HG02840 (cell line): ENCODE results near the gene SNRK.

Experiments
- ATAC-seq: cut with Tn5 transposase; IDR thresholded peaks from one replicate; pipeline ENCODE4 v1.9.1; 2021; ENCODE audit warnings: mild to moderate bottlenecking, moderate library complexity, moderate number of reproducible peaks; ENCODE audit not compliant: unreplicated experiment, low FRiP score

The SNRK gene

GRCh38 chr3:43286115-43286840 is at the start of gene SNRK:
Gene SNRK (plus strand): TSS chr3:43286540. CDS start chr3:43303204, 16,664 bp downstream.
- ATAC-seq, result peak; percentile 82

- ATAC-seq, result no peak
Observed at GRCh38 chr3:43238801-43239200, 47.5 kb upstream of the SNRK start.

- no peak for ATAC-seq
Observed at GRCh38 chr3:43239755-43240154, 46.6 kb upstream of the SNRK start.

- no peak for ATAC-seq
Observed at GRCh38 chr3:43243590-43244587, 42.5 kb upstream of the SNRK start.

- no peak for ATAC-seq
Observed at GRCh38 chr3:43244694-43245093, 41.6 kb upstream of the SNRK start.

- ATAC-seq, result no peak
Observed at GRCh38 chr3:43246976-43247375, 39.4 kb upstream of the SNRK start.

GRCh38 chr3:43247561-43248184 is 38.7 kb upstream of the SNRK start:
- no peak for ATAC-seq

GRCh38 chr3:43248185-43248583 is 38.2 kb upstream of the SNRK start:
- no peak for ATAC-seq

GRCh38 chr3:43248973-43249372 is 37.4 kb upstream of the SNRK start:
- no peak for ATAC-seq

GRCh38 chr3:43249405-43249804 is 36.9 kb upstream of the SNRK start:
- no peak for ATAC-seq

- ATAC-seq, result no peak
Observed at GRCh38 chr3:43253294-43253693, 33.0 kb upstream of the SNRK start.

- ATAC-seq, result no peak
Observed at GRCh38 chr3:43254125-43254524, 32.2 kb upstream of the SNRK start.

- no peak for ATAC-seq
Observed at GRCh38 chr3:43255662-43256061, 30.7 kb upstream of the SNRK start.

- ATAC-seq, result no peak
Observed at GRCh38 chr3:43256714-43257461, 29.5 kb upstream of the SNRK start.

- no peak for ATAC-seq
Observed at GRCh38 chr3:43257850-43258249, 28.5 kb upstream of the SNRK start.

- no peak for ATAC-seq
Observed at GRCh38 chr3:43259626-43260025, 26.7 kb upstream of the SNRK start.

GRCh38 chr3:43260412-43260811 is 25.9 kb upstream of the SNRK start:
- ATAC-seq, result no peak

- no peak for ATAC-seq
Observed at GRCh38 chr3:43262194-43262593, 24.1 kb upstream of the SNRK start.

- ATAC-seq, result no peak
Observed at GRCh38 chr3:43266451-43266850, 19.9 kb upstream of the SNRK start.

GRCh38 chr3:43266995-43267394 is 19.3 kb upstream of the SNRK start:
- no peak for ATAC-seq
